T-helper 1 cell treated with Interleukin-12 subunit alpha and Interleukin-12 subunit beta and Interleukin-4 antibody, amounts not matched to agents 30 μg/mL and 1 μg/mL, for 36 hours (primary cell): ENCODE data around the gene COQ8A.

ENCODE experiments used
- H3K27ac Mint-ChIP-seq: one replicate; pipeline ENCODE4 v1.8.0; 2021; ENCODE audit warnings: mild to moderate bottlenecking, mixed read lengths
- H3K27me3 Mint-ChIP-seq: one replicate; pipeline ENCODE4 v1.8.0; 2021; ENCODE audit warnings: low read depth, mixed read lengths
- H3K36me3 Mint-ChIP-seq: one replicate; pipeline ENCODE4 v1.8.0; 2021; ENCODE audit warnings: low read depth, mixed read lengths
- H3K4me1 Mint-ChIP-seq: one replicate; pipeline ENCODE4 v1.8.0; 2021; ENCODE audit warnings: low read depth, mixed read lengths
- H3K4me3 Mint-ChIP-seq: one replicate; pipeline ENCODE4 v1.8.0; 2021; ENCODE audit warnings: mild to moderate bottlenecking, moderate library complexity, mixed read lengths
- H3K9me3 Mint-ChIP-seq: one replicate; pipeline ENCODE4 v1.8.0; 2021; ENCODE audit warnings: mixed read lengths

Gene COQ8A

DNA sequence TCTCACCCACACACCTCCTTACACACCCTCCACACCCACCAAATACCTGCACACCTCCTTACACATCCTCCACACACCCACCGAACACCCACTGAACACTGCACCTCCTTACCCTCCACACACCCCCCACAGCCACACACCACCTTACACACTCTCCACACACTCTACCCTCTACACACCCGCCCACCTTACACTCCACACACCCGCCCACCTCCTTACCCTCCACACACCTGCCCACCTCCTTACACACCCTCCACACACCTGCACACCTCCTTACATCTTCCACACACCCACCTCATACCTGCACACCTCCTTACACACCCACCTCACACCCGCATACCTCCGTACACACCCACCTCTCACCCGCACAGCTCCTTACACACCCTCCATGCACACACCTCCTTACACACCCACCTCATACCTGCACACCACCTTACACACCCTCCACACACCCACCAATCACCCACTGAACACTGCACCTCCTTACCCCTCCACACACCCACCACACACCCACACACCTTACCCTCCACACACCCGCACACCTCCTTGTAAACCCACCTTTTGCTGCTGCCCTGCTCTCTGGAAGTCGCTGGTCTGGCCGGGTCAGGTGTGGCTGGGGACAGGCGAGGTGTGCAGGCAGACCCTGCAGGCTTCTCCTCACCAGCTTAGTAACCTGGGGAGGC lies 38.5 kb downstream of the COQ8A start:
- Mint-ChIP-seq H3K27me3 (no peaks in the 10 kb centered on the region), H3K36me3 (no peaks in the 10 kb centered on the region), H3K9me3 (no peaks in the 10 kb centered on the region), H3K27ac (no peak overlapping the region), H3K4me1 (no peaks in the 10 kb centered on the region), H3K4me3 (no peak overlapping the region)

DNA sequence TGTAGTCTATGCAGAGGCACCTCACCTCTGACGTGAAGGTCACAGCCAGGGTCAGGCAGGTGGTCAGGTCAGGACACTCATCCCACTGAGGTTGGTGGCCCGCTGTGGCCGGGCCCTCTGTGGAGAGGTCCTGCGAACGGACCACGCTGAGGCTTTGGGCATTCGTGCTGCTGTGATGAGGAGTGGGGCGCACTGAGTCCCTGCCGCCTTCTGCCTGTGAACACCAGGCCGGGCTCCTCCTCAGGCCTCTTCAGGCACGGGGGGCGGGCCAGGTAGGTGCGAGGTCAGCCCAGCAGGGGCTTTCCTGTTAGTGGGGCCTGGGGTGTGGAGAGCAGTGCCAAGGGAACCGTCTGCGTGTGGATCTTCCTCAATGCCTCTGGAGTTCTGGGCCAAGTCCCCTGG lies 39.0 kb downstream of the COQ8A start:
- Mint-ChIP-seq H3K9me3 (no peaks in the 10 kb centered on the region), H3K4me3 (no peak overlapping the region), H3K27ac (no peak overlapping the region), H3K4me1 (no peaks in the 10 kb centered on the region), H3K27me3 (no peaks in the 10 kb centered on the region), H3K36me3 (no peaks in the 10 kb centered on the region)

- H3K9me3 Mint-ChIP-seq, result no peaks in the 10 kb centered on the region
- no peak overlapping the region for H3K27ac Mint-ChIP-seq
- no peaks in the 10 kb centered on the region for H3K36me3 Mint-ChIP-seq
- H3K27me3 Mint-ChIP-seq, result no peaks in the 10 kb centered on the region
- H3K4me3 Mint-ChIP-seq, result no peak overlapping the region
- no peaks in the 10 kb centered on the region for H3K4me1 Mint-ChIP-seq
These were observed 39.5 kb downstream of the COQ8A start for GRCh38 chr1:226979517-226980121.

DNA sequence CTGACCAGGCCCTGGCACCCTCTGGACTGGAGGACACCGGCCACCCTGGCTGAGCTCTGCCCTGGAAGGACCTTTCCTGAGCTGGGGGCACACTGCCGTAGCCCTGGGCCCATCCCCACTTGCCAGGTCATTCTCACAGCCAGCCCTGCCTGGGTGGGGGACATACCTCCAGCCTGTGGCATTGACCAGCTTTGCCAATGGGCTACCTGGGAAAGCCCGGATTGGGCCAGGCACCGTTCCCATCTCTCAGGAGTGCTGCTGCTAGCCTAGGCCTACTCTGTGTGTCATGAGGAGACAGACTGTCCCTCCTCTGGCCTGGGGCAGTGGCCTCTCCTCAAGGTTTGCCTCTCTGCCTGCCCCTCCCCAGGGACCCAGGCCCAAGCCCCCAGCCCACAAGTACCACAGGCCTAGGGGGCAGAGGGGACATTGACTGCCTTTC lies 40.0 kb downstream of the COQ8A start:
- no peaks in the 10 kb centered on the region for H3K27me3 Mint-ChIP-seq

GRCh38 chr1:226980565-226981385 lies 40.7 kb downstream of the COQ8A start:
- Mint-ChIP-seq H3K4me3 (no peak overlapping the region), H3K27ac (no peak overlapping the region), H3K4me1 (no peaks in the 10 kb centered on the region), H3K27me3 (no peaks in the 10 kb centered on the region), H3K9me3 (no peaks in the 10 kb centered on the region), H3K36me3 (no peaks in the 10 kb centered on the region)

More for the DNA sequence above, 40.0 kb downstream of the COQ8A start:
- Mint-ChIP-seq H3K27ac (no peak overlapping the region), H3K4me3 (no peak overlapping the region), H3K36me3 (no peaks in the 10 kb centered on the region), H3K9me3 (no peaks in the 10 kb centered on the region), H3K4me1 (no peaks in the 10 kb centered on the region)

GRCh38 chr1:226981386-226981817 lies 41.3 kb downstream of the COQ8A start:
- H3K36me3 Mint-ChIP-seq, result no peaks in the 10 kb centered on the region
- no peaks in the 10 kb centered on the region for H3K4me1 Mint-ChIP-seq
- no peak overlapping the region for H3K27ac Mint-ChIP-seq
- no peaks in the 10 kb centered on the region for H3K27me3 Mint-ChIP-seq
- H3K9me3 Mint-ChIP-seq, result no peaks in the 10 kb centered on the region
- H3K4me3 Mint-ChIP-seq, result no peak overlapping the region

DNA sequence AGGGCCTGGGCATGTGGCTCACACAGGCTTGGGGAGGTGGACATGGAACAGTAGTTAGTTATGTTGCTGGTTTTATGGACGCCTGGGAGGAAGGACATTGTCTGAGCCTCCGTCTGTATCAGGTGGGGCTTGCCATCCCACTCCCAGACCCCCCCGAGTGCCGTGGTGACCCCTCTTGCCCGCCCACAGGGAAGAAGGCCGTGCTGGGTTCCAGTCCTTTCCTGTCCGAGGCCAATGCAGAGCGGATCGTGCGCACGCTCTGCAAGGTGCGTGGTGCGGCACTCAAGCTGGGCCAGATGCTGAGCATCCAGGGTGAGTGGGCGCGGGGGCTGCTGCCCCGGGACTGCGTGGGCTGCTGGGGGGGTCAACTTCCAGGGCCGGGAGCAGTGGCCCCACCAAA lies 41.7 kb downstream of the COQ8A start:
- no peaks in the 10 kb centered on the region for H3K27me3 Mint-ChIP-seq

DNA sequence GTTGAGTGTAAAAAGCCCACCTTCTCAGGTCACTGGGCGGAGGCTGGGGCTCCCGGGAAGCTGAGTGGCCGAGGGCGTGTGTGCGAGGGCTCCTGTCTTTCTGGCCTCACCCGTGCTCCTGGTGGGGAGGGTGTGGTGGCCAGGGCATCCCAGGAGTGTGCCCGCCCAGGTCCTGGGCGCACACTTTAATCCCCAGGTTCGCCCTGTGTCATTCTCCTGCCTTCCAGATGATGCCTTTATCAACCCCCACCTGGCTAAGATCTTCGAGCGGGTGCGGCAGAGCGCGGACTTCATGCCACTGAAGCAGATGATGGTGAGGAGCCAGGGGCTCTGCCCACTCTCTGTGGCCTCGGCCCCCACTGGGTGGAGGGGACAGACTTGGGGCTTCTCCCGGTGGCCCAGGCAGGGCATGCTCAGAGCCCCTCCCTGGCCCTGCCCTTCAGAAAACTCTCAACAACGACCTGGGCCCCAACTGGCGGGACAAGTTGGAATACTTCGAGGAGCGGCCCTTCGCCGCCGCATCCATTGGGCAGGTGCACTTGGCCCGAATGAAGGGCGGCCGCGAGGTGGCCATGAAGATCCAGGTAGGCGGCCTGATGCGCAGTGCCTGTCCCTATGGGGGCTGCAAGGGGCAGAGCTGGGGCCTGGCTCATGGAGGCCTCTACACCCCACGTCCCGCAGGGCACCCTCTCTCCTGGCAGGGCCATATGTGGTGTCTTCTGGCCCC lies 42.5 kb downstream of the COQ8A start:
- Mint-ChIP-seq H3K27me3 (no peaks in the 10 kb centered on the region), H3K9me3 (no peaks in the 10 kb centered on the region), H3K36me3 (peaks cover 2% of the 10 kb centered on the region)

More for the DNA sequence above, 41.7 kb downstream of the COQ8A start:
- H3K4me3 Mint-ChIP-seq, result no peak overlapping the region
- no peak overlapping the region for H3K27ac Mint-ChIP-seq
- no peaks in the 10 kb centered on the region for H3K36me3 Mint-ChIP-seq
- H3K4me1 Mint-ChIP-seq, result no peaks in the 10 kb centered on the region
- H3K9me3 Mint-ChIP-seq, result no peaks in the 10 kb centered on the region

DNA sequence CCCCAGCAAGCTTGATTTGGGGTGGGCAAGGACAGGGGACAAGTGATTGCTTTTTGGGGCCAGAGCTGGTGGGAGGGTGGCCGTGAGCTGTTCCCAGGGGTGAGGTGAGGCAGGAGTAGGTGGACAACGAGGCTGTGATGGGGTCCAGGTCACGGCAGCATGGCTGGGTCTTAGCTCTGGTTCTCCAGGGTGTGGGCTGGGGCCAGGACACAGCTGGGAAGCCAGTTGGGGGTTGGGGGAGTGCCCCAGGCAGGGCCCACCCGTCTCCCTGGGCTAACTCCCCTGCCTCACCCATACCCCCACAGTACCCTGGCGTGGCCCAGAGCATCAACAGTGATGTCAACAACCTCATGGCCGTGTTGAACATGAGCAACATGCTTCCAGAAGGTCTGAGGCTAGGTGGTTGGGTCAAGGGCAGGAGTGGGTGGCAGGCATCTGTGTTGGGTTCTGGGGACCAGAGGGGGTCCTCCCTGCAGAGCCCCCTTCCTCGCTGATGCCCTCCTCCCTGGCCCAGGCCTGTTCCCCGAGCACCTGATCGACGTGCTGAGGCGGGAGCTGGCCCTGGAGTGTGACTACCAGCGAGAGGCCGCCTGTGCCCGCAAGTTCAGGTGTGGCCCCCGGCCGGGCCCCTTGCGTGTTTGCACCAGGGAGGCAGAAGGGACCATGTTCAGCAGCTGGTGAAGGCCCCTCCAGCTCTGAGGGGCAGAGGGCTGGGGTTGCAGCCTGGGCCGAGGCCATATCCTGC lies 43.3 kb downstream of the COQ8A start:
- Mint-ChIP-seq H3K4me1 (no peaks in the 10 kb centered on the region), H3K4me3 (no peak overlapping the region), H3K36me3 (peaks cover 2% of the 10 kb centered on the region), H3K27me3 (no peaks in the 10 kb centered on the region), H3K9me3 (no peaks in the 10 kb centered on the region), H3K27ac (no peak overlapping the region)

More for the DNA sequence above, 42.5 kb downstream of the COQ8A start:
- Mint-ChIP-seq H3K4me3 (no peak overlapping the region), H3K27ac (no peak overlapping the region), H3K4me1 (no peaks in the 10 kb centered on the region)

GRCh38 chr1:226983992-226984364 lies 43.9 kb downstream of the COQ8A start:
- no peak overlapping the region for H3K27ac Mint-ChIP-seq

GRCh38 chr1:226984521-226985238 lies 44.6 kb downstream of the COQ8A start:
- Mint-ChIP-seq H3K4me3 (no peak overlapping the region), H3K27ac (no peak overlapping the region), H3K9me3 (no peaks in the 10 kb centered on the region), H3K27me3 (no peaks in the 10 kb centered on the region), H3K36me3 (peaks cover 2% of the 10 kb centered on the region), H3K4me1 (peaks cover 4% of the 10 kb centered on the region)

More at GRCh38 chr1:226983992-226984364, 43.9 kb downstream of the COQ8A start:
- Mint-ChIP-seq H3K9me3 (no peaks in the 10 kb centered on the region), H3K4me3 (no peak overlapping the region), H3K36me3 (peaks cover 2% of the 10 kb centered on the region), H3K27me3 (no peaks in the 10 kb centered on the region), H3K4me1 (no peaks in the 10 kb centered on the region)

- Mint-ChIP-seq H3K27me3 (no peaks in the 10 kb centered on the region), H3K4me3 (no peak overlapping the region), H3K27ac (no peak overlapping the region), H3K9me3 (no peaks in the 10 kb centered on the region), H3K4me1 (peaks cover 11% of the 10 kb centered on the region), H3K36me3 (peaks cover 2% of the 10 kb centered on the region)
These were observed 45.2 kb downstream of the COQ8A start for GRCh38 chr1:226985239-226985838.

DNA sequence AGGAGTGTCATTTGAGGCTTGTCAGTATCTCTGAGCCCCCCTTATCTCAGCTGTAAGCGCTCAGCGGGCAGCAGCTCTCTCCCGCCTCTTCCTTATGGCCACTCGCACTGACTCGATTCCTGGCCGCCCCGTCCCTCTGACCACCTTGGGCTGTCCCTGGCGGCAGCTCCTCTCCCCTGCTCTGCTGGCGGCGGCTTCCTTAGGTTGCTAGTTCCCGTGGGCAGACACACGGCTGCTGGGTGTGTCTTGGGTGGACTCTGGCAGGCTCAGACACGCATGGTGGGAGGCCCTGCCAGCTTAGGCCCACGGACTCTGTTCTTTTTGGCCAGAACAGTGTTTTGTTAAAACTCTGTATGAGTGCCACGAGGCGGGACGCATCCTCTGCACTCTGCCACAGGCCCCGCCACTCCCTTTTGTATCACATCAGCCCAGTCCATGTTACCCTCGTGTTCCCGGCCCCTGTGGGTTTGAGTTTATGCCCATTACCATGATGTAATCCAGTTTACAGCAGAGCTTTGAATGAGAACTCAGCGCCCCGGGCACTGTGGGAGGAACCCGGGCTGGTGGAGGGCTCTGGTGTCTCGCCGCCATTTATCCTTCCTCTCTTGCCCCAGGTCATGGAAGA lies 45.9 kb downstream of the COQ8A start:
- Mint-ChIP-seq H3K9me3 (no peaks in the 10 kb centered on the region), H3K4me1 (peaks cover 16% of the 10 kb centered on the region), H3K27ac (no peak overlapping the region), H3K27me3 (no peaks in the 10 kb centered on the region), H3K36me3 (peaks cover 2% of the 10 kb centered on the region), H3K4me3 (no peak overlapping the region)
